GM19099 (cell line): Measurements from ENCODE around the gene SLC16A2.

Experiments
- POLR2A ChIP-seq: IDR thresholded peaks from 3 replicates; pipeline ENCODE4 v1.6.1; 2011; ENCODE audit warnings: low read depth; ENCODE audit not compliant: insufficient read length; ENCODE audit errors: extremely low read depth

The SLC16A2 gene

GRCh38 chrX:74520291-74520690, 99.0 kb downstream of the SLC16A2 start:
- no peak for TF ChIP-seq POLR2A

- TF ChIP-seq POLR2A, result no peak
Measured at GRCh38 chrX:74520896-74521295, 99.6 kb downstream of the SLC16A2 start.

GRCh38 chrX:74521961-74522751, 100.9 kb downstream of the SLC16A2 start:
- TF ChIP-seq POLR2A, result no peak

- no peak for TF ChIP-seq POLR2A
Measured at GRCh38 chrX:74523224-74523623, 101.9 kb downstream of the SLC16A2 start.

- TF ChIP-seq POLR2A, result no peak
Measured at GRCh38 chrX:74523870-74524735, 102.8 kb downstream of the SLC16A2 start.

- TF ChIP-seq POLR2A, result no peak
Measured at GRCh38 chrX:74525116-74525515, 103.8 kb downstream of the SLC16A2 start.

- TF ChIP-seq POLR2A, result no peak
Measured at GRCh38 chrX:74526764-74527163, 105.5 kb downstream of the SLC16A2 start.

GRCh38 chrX:74527350-74527749, 106.1 kb downstream of the SLC16A2 start:
- TF ChIP-seq POLR2A, result no peak

GRCh38 chrX:74529311-74529710, 108.0 kb downstream of the SLC16A2 start:
- TF ChIP-seq POLR2A, result no peak

- no peak for TF ChIP-seq POLR2A
Measured at GRCh38 chrX:74531081-74531480, 109.8 kb downstream of the SLC16A2 start.

- TF ChIP-seq POLR2A, result no peak
Measured at GRCh38 chrX:74534569-74535038, 113.3 kb downstream of the SLC16A2 start.

GRCh38 chrX:74535086-74535407, 113.8 kb downstream of the SLC16A2 start:
- TF ChIP-seq POLR2A, result no peak

GRCh38 chrX:74535408-74536151, 114.3 kb downstream of the SLC16A2 start:
- no peak for TF ChIP-seq POLR2A

GRCh38 chrX:74536152-74536831, 115.0 kb downstream of the SLC16A2 start:
- TF ChIP-seq POLR2A, result peak; percentile 21
